HCT116 (cell line): Measurements from ENCODE around the gene TMEM42.

Experiments used
- CTCF ChIP-seq, 3 experiments: fragments of 200-600 bp in 1 of 3; sonication (generic) in 1 of 3; IDR thresholded peaks in 2 of 3; conservative IDR thresholded peaks in 1 of 3; 2 replicates each; pipeline ENCODE4 v1.5.1; 2012 to 2017; ENCODE audit warnings: low read depth in 2 of 3, low read length in 2 of 3, antibody characterized with exemption in 1 of 3, borderline replicate concordance in 1 of 3, control low read depth in 1 of 3, mild to moderate bottlenecking in 1 of 3, mixed read lengths in 1 of 3, mixed run types in 1 of 3, moderate library complexity in 1 of 3; ENCODE audit not compliant: insufficient read depth in 1 of 3
- EZH2 ChIP-seq: fragments of 200-600 bp; sonication (generic); IDR thresholded peaks from 2 replicates; pipeline ENCODE4 v1.6.1; 2017; ENCODE audit warnings: antibody characterized with exemption, mixed run types
- POLR2A ChIP-seq: IDR thresholded peaks from 2 replicates; pipeline ENCODE4 v1.7.0; 2011; ENCODE audit warnings: borderline replicate concordance; ENCODE audit not compliant: insufficient read depth, insufficient read length; ENCODE audit errors: extremely low read depth
- SIN3A ChIP-seq: IDR thresholded peaks from 2 replicates; pipeline ENCODE4 v1.6.1; 2012; ENCODE audit warnings: low read depth
- SRF ChIP-seq: IDR thresholded peaks from 2 replicates; pipeline ENCODE4 v1.6.1; 2012; ENCODE audit warnings: low read depth
- ZFX ChIP-seq: fragments of 450-650 bp; IDR thresholded peaks from 2 replicates; pipeline ENCODE4 v1.6.1; 2017
- TF ChIP-seq, protein P1 (sequence below): IDR thresholded peaks from 2 replicates; pipeline ENCODE4 v1.6.1; 2012; ENCODE audit warnings: low read depth

DNA sequence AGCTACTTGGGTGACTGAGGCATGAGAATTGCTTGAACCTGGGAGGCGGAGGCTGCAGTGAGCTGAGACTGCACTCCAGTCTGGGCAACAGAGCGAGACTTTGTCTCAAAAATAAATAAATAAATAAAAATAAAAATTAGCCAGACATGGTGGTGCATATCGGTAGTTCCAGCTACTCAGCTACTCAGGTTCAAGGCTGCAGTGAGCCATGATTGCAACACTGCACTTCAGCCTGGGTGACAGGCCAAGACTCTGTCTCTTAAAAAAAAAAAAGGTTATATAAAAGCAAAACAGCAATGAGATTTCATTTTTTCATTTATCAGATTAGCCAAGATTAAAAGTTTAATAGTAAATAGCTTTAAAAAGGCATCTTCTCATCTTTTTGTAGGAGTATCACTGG is 15.6 kb downstream of the TMEM42 start:
- no peak for TF ChIP-seq CTCF (IDR thresholded peaks at IDR 0.05 in 2 of 3, conservative IDR thresholded peaks at IDR 0.05 in 1 of 3; ENCODE audit: borderline replicate concordance in 1 of 3, insufficient read depth in 1 of 3, low read depth in 2 of 3, low read length in 2 of 3)
- no peak for TF ChIP-seq SRF
- no peak for TF ChIP-seq POLR2A
- no peak for TF ChIP-seq EZH2
- TF ChIP-seq, protein P1, sequence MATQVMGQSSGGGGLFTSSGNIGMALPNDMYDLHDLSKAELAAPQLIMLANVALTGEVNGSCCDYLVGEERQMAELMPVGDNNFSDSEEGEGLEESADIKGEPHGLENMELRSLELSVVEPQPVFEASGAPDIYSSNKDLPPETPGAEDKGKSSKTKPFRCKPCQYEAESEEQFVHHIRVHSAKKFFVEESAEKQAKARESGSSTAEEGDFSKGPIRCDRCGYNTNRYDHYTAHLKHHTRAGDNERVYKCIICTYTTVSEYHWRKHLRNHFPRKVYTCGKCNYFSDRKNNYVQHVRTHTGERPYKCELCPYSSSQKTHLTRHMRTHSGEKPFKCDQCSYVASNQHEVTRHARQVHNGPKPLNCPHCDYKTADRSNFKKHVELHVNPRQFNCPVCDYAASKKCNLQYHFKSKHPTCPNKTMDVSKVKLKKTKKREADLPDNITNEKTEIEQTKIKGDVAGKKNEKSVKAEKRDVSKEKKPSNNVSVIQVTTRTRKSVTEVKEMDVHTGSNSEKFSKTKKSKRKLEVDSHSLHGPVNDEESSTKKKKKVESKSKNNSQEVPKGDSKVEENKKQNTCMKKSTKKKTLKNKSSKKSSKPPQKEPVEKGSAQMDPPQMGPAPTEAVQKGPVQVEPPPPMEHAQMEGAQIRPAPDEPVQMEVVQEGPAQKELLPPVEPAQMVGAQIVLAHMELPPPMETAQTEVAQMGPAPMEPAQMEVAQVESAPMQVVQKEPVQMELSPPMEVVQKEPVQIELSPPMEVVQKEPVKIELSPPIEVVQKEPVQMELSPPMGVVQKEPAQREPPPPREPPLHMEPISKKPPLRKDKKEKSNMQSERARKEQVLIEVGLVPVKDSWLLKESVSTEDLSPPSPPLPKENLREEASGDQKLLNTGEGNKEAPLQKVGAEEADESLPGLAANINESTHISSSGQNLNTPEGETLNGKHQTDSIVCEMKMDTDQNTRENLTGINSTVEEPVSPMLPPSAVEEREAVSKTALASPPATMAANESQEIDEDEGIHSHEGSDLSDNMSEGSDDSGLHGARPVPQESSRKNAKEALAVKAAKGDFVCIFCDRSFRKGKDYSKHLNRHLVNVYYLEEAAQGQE: no peak
- TF ChIP-seq SIN3A: no peak
- TF ChIP-seq ZFX: no peak
